ENCODE data around the gene SLC35B4.

GRCh38 chr7:134276951-134277350, 39.8 kb downstream of the SLC35B4 start:
- TF ChIP-seq EZH2phosphoT487 (IDR thresholded peaks at IDR 0.05; ENCODE audit: low read depth, severe bottlenecking, unreplicated experiment) (no peak), CTCF (IDR thresholded peaks at IDR 0.05; ENCODE audit: poor library complexity) (no peak)
